HG03439 (cell line): Measurements from ENCODE around the gene SIM2.

Experiments used
- ATAC-seq: cut with Tn5 transposase; IDR thresholded peaks from one replicate; pipeline ENCODE4 v1.9.1; 2021; ENCODE audit warnings: mild to moderate bottlenecking, moderate library complexity; ENCODE audit not compliant: unreplicated experiment

The SIM2 gene

DNA sequence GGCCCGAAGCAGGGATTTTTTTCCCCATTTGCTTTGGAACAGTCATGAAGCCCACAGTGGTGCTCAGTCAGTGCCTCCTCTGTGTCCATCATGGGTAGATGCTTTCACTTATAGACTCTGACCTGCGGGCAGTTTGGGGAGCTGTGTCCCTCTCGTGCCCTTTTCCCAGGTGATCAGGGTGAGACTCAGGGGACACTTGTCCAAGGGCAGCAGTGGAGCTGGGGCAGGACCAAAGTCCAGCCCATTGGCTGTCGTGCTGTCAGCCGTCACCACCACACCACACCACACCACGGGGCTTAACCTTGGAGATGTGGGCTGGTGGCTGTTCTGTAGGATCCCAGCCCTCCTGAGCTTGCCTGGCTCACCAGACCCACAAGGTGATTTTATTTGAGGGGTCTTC, 34.9 kb downstream of the SIM2 start:
- no peak for ATAC-seq

DNA sequence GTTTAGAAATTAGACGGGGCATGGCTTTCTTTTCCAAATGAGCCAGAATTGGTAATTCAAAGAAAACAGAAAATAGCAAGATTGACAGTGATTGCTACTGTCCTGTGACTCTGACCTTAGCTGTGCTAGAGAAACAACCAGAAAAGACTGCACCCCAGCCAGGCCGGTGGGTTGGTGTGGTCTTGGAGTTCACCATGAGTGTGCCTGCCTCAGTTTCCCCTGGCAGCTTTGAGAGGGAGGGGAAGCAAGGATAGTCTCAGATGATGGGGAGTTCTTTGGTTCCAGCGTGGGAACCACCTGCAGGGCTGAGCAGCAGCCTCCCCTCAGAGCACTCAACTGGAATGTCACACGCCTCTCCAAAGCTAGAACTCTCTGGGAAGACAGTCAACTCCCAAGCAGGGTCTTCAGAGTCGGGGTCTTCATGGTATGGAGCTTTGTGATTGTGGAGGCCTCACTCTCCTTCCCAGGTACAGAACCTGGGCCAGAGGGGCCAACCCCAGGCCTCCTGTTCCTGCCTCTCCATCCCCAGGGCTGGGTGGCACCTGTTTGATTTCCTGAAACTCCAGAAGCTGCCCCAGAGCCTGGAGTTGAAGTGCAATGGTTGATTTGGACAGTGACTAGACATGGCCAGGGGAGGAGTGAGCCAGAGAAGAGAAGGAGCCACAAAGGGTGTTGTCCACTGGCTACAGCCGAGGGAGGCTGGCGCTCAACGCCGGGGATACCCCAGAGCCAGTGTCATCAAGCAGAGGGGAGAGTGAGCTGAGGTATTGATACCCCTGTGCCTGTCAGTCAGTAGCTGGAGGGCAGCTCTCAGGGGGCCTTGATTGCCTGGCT, 35.7 kb downstream of the SIM2 start:
- ATAC-seq, result no peak

DNA sequence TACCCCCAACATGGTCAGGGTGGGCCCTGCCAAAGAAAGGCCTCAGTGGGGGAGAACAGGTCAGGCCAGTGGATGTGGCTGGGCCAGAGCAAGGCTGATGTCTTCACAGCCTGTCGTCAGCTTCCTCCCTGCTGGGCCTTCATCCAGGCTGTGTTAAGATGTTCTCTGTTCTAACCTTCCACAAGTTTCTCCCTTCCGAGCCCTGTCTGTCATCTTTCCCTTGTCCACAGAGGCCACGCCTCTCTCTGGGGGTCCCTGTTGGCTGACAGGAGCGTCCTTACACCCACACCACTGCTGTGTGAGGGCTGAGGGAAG, 36.2 kb downstream of the SIM2 start:
- ATAC-seq, result no peak

DNA sequence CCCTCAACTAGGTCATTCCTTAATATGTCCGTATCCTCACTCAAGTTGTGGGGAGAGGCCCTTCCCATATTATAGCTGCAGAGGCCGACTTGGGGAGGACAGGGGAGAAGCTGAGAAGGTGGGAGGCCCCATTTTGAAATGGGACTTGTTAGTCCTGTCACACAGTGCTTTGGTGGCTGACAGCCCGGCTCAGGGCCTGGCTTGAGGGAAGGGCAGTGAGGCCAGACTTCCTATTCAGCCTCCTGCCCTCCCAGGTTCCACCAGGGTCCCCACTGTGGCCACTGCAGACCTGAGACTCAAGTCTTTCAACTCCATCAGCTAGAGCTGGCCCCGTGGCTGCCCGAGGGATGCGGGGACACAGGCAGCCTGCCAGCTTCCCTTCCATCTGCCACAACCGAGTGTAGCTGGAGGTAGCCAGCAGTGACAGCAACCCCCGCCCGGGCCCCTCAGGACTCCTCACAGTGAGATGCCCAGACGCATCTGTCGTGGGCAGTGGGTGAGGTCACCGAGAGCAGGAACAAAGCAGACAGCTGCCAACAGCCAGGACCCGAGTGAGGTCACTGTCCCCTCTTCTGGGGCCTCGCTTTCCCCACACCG, 36.9 kb downstream of the SIM2 start:
- ATAC-seq, result no peak

GRCh38 chr21:36738489-36739126, 39.7 kb downstream of the SIM2 start:
- ATAC-seq, result no peak

DNA sequence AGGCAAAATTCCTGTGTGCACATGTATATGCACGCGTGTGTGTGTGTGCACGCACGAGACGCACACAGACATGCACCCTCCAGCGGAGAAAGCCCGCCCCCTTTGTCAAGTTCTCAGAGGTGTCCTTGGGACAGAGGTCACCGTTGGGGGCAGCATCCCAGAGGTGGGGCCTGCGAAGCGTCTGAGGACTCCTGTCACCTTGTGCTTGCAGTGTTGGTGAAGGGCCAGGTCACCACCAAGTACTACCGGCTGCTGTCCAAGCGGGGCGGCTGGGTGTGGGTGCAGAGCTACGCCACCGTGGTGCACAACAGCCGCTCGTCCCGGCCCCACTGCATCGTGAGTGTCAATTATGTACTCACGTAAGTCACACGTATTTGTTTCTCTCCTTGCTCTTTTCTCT, 42.6 kb downstream of the SIM2 start:
- ATAC-seq, result no peak

DNA sequence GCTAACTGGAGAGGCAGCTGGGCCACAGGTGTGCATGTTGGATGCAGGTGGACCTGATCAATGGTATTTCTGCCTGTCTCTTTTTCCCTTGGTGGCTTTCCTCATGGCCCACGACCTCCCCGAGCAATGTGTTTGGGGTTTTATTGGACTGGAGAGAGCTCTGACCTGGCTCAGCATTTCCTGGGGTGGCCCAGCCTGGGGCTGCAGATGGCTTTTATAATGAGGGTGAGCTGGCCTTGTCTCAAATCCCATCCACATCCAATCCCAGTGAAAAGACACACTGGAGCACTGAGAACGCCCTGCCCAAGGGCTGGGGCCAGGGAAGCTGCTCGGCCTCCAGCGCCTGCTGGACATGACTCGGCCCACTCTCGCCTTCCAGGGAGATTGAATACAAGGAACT, 44.1 kb downstream of the SIM2 start:
- ATAC-seq, result no peak

DNA sequence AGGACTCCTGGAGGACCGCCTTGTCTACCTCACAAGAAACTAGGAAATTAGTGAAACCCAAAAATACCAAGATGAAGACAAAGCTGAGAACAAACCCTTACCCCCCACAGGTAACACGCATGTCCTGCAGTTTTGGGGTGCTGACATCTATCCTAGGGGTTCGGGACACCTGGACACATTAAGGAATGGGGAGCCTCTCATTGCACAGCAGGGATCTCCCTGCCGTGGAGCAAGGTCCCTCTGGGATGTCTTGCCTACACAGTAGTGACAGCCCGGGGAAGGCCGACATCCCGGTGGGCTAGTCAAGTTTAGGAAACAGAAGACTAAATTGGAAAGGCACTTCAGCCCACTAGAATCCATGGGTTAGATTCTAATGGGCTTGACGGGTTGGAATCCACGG, 44.5 kb downstream of the SIM2 start:
- ATAC-seq, result no peak

- ATAC-seq, result no peak
These were observed 45.3 kb downstream of the SIM2 start for GRCh38 chr21:36744190-36744559.

- ATAC-seq, result no peak
These were observed 45.8 kb downstream of the SIM2 start for GRCh38 chr21:36744560-36745231.

DNA sequence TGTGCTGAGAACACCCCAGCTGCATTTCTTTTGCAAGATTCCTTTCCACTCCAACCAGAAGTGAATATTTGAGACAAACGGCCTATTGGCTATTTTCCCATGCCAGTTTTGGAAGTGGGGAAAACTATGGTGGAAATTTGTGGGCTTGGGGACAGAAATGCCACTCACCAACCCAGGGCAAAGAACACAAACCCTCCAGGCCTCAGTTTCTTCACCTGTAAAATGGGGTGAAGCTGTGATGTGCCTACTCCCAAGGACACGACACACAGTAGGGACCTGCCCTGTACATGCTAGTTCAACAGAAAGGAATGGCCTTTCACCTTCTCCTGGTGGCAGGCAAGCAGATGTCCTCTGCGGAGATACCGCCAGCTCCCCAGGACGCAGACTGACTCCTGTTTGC, 46.5 kb downstream of the SIM2 start:
- ATAC-seq, result no peak

- no peak for ATAC-seq
These were observed 48.3 kb downstream of the SIM2 start for GRCh38 chr21:36747041-36747814.

DNA sequence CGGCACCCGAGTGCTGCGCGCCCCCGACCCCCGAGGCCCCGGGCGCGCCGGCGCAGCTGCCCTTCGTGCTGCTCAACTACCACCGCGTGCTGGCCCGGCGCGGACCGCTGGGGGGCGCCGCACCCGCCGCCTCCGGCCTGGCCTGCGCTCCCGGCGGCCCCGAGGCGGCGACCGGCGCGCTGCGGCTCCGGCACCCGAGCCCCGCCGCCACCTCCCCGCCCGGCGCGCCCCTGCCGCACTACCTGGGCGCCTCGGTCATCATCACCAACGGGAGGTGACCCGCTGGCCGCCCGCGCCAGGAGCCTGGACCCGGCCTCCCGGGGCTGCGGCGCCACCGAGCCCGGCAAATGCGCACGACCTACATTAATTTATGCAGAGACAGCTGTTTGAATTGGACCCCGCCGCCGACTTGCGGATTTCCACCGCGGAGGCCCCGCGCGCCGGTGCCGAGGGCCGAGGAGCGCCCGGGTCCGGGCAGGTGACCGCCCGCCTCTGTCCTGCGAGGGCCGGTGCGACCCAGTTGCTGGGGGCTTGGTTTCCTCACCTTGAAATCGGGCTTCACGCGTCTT, 49.0 kb downstream of the SIM2 start:
- ATAC-seq, result no peak

- no peak for ATAC-seq
These were observed 51.1 kb downstream of the SIM2 start for GRCh38 chr21:36749935-36750575.

- ATAC-seq, result no peak
These were observed 51.7 kb downstream of the SIM2 start for GRCh38 chr21:36750576-36750959.

DNA sequence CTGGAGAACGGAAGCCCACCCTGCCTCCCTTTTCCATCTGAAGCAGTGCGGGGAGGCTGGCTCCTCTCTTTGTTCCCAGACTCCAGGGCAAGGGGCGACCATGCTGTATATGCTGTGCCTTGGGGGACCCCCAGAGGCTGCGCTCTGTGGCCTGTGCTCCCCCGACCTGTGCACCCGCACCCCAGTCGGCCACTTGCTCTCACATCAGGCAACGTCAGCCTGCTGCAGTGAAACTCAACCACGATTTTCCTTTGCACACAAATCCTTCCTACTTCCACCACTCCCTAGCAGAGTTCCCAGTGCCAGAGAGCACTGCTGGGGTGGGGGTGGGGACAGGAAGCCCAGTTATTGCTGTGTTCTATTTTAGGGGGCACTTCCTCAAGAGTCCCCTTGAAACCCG, 52.5 kb downstream of the SIM2 start:
- ATAC-seq, result no peak

- no peak for ATAC-seq
These were observed 54.6 kb downstream of the SIM2 start for GRCh38 chr21:36753556-36753955.

- ATAC-seq, result no peak
These were observed 55.5 kb downstream of the SIM2 start for GRCh38 chr21:36754241-36754898.

- no peak for ATAC-seq
These were observed 57.6 kb downstream of the SIM2 start for GRCh38 chr21:36756527-36756926.

DNA sequence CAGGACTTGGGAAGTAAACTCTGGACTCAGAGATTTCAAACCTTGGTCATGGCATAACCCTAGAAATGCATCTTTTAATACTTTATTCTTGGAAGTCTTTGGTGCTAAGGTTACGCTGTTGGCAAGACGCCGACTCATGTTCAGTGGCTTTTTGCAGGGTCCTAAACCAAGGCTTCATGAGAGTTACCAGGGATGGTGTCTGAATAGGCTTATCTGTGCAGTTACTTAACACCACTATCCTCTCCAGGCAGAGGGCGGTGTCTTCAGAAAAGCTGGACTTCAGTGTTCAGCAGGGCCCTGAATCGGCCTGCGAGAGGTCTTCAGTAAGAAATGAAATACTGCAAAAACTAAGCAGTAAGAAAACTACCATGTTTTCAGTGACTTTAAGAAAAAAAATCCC, 58.3 kb downstream of the SIM2 start:
- ATAC-seq, result no peak
